ENCODE results near the gene OSBPL6. TPM values are rescaled to one million over a fixed set of nuclear protein-coding genes. Genes with fewer than 3 reads are reported as not detected.

The OSBPL6 gene
- total RNA-seq, 1 donor from 2014 or later: 5.4 TPM

GRCh38 chr2:178271629-178272333 is 77.5 kb downstream of the OSBPL6 start:
- DNase-seq (ENCODE audit: low read depth, low spot score): no peak

GRCh38 chr2:178273787-178274360 is 79.6 kb downstream of the OSBPL6 start:
- no peak for DNase-seq (ENCODE audit: low read depth, low spot score)

GRCh38 chr2:178275600-178275999 is 81.3 kb downstream of the OSBPL6 start:
- no peak for DNase-seq (ENCODE audit: low read depth, low spot score)

- no peak for DNase-seq (ENCODE audit: low read depth, low spot score)
These were observed 83.5 kb downstream of the OSBPL6 start for GRCh38 chr2:178277741-178278197.

GRCh38 chr2:178279142-178279541 is 84.8 kb downstream of the OSBPL6 start:
- peak; percentile 93 for DNase-seq (ENCODE audit: low read depth, low spot score)

GRCh38 chr2:178279636-178280035 is 85.3 kb downstream of the OSBPL6 start:
- DNase-seq (ENCODE audit: low read depth, low spot score): no peak

- DNase-seq (ENCODE audit: low read depth, low spot score): peak; percentile 26
These were observed 86.0 kb downstream of the OSBPL6 start for GRCh38 chr2:178280244-178280852.

- DNase-seq (ENCODE audit: low read depth, low spot score): peak; percentile 15
These were observed 87.9 kb downstream of the OSBPL6 start for GRCh38 chr2:178282075-178282815.

- no peak for DNase-seq (ENCODE audit: low read depth, low spot score)
These were observed 89.1 kb downstream of the OSBPL6 start for GRCh38 chr2:178283341-178283918.

- DNase-seq (ENCODE audit: low read depth, low spot score): no peak
These were observed 90.4 kb downstream of the OSBPL6 start for GRCh38 chr2:178284613-178285286.

GRCh38 chr2:178285287-178285615 is 90.9 kb downstream of the OSBPL6 start:
- DNase-seq (ENCODE audit: low read depth, low spot score): no peak

- DNase-seq (ENCODE audit: low read depth, low spot score): no peak
These were observed 92.3 kb downstream of the OSBPL6 start for GRCh38 chr2:178286636-178287035.

- peak; percentile 36 for DNase-seq (ENCODE audit: low read depth, low spot score)
These were observed 93.5 kb downstream of the OSBPL6 start for GRCh38 chr2:178287652-178288344.

GRCh38 chr2:178291703-178292102 is 97.4 kb downstream of the OSBPL6 start:
- no peak for DNase-seq (ENCODE audit: low read depth, low spot score)

GRCh38 chr2:178292586-178292985 is 98.3 kb downstream of the OSBPL6 start:
- DNase-seq (ENCODE audit: low read depth, low spot score): no peak

- no peak for DNase-seq (ENCODE audit: low read depth, low spot score)
These were observed 100.8 kb downstream of the OSBPL6 start for GRCh38 chr2:178295115-178295514.

GRCh38 chr2:178295906-178296305 is 101.6 kb downstream of the OSBPL6 start:
- DNase-seq (ENCODE audit: low read depth, low spot score): no peak

GRCh38 chr2:178296394-178297090 is 102.2 kb downstream of the OSBPL6 start:
- no peak for DNase-seq (ENCODE audit: low read depth, low spot score)

- DNase-seq (ENCODE audit: low read depth, low spot score): no peak
These were observed 102.7 kb downstream of the OSBPL6 start for GRCh38 chr2:178297091-178297411.

GRCh38 chr2:178298785-178299212 is 104.5 kb downstream of the OSBPL6 start:
- peak; percentile 67 for DNase-seq (ENCODE audit: low read depth, low spot score)

Measured in pulmonary artery endothelial cell (primary cell).